Astrocyte (in vitro differentiated cells and primary cell): ENCODE measurements around the gene MYO1E. TPM values are rescaled to one million over a fixed set of nuclear protein-coding genes. Genes with fewer than 3 reads are reported as not detected.

ENCODE experiments used
- DNase-seq: peaks from one replicate; pipeline ENCODE4 v3.0.0-alpha.2; 2010; ENCODE audit warnings: low read depth
- FAIRE-seq: peaks from 2 replicates; lab custom pipeline; 2011; peaks lifted over from hg19 to GRCh38; lab: Jason Lieb, UNC
- H2AFZ ChIP-seq: 2 replicates; pipeline ENCODE4 v1.6.0; 2012; ENCODE audit warnings: low read depth, low read length, inconsistent platforms
- H3K27ac ChIP-seq: 2 replicates; pipeline ENCODE4 v1.5.1; 2011; ENCODE audit warnings: low read depth, low read length, inconsistent platforms
- H3K27me3 ChIP-seq: 2 replicates; pipeline ENCODE4 v1.6.0; 2011; ENCODE audit warnings: low read length, inconsistent platforms; ENCODE audit not compliant: insufficient read depth
- H3K36me3 ChIP-seq: 2 replicates; pipeline ENCODE4 v1.5.1; 2011; ENCODE audit warnings: low read length, inconsistent platforms; ENCODE audit not compliant: insufficient read depth
- H3K4me1 ChIP-seq: 2 replicates; pipeline ENCODE4 v1.5.1; 2011; ENCODE audit warnings: low read length, inconsistent platforms; ENCODE audit not compliant: insufficient read depth
- H3K4me2 ChIP-seq: 2 replicates; pipeline ENCODE4 v1.6.0; 2012; ENCODE audit warnings: low read length, inconsistent platforms
- H3K4me3 ChIP-seq: 2 replicates; pipeline ENCODE4 v1.5.1; 2011; ENCODE audit warnings: low read depth, mild to moderate bottlenecking, low read length, inconsistent platforms; ENCODE audit not compliant: insufficient read depth
- H3K79me2 ChIP-seq: 2 replicates; pipeline ENCODE4 v1.6.0; 2012; ENCODE audit warnings: mild to moderate bottlenecking, low read length, inconsistent platforms; ENCODE audit not compliant: insufficient read depth
- H3K9ac ChIP-seq: 2 replicates; pipeline ENCODE4 v1.6.0; 2012; ENCODE audit warnings: mild to moderate bottlenecking, low read length, inconsistent platforms
- H3K9me3 ChIP-seq: 2 replicates; pipeline ENCODE4 v1.5.1; 2012; ENCODE audit warnings: low read depth, mild to moderate bottlenecking, low read length, inconsistent platforms; ENCODE audit not compliant: insufficient read depth
- H4K20me1 ChIP-seq: 2 replicates; pipeline ENCODE4 v1.6.0; 2012; ENCODE audit warnings: low read length, inconsistent platforms; ENCODE audit not compliant: insufficient read depth
- H3K27ac Mint-ChIP-seq: one replicate; pipeline ENCODE4 v1.8.0; 2021; ENCODE audit warnings: mild to moderate bottlenecking, mixed read lengths; ENCODE audit not compliant: unreplicated experiment
- H3K27me3 Mint-ChIP-seq: one replicate; pipeline ENCODE4 v1.8.0; 2021; ENCODE audit warnings: low read depth, mixed read lengths; ENCODE audit not compliant: unreplicated experiment
- H3K36me3 Mint-ChIP-seq: one replicate; pipeline ENCODE4 v1.8.0; 2021; ENCODE audit warnings: low read depth, mixed read lengths; ENCODE audit not compliant: unreplicated experiment
- H3K4me1 Mint-ChIP-seq: one replicate; pipeline ENCODE4 v1.8.0; 2021; ENCODE audit warnings: low read depth, mixed read lengths; ENCODE audit not compliant: unreplicated experiment
- H3K4me3 Mint-ChIP-seq: one replicate; pipeline ENCODE4 v1.8.0; 2021; ENCODE audit warnings: mild to moderate bottlenecking, moderate library complexity, mixed read lengths; ENCODE audit not compliant: unreplicated experiment
- H3K9me3 Mint-ChIP-seq: one replicate; pipeline ENCODE4 v1.8.0; 2021; ENCODE audit warnings: mild to moderate bottlenecking, mixed read lengths; ENCODE audit not compliant: unreplicated experiment
- CTCF ChIP-seq: IDR thresholded peaks from 2 replicates; pipeline ENCODE4 v1.5.1; 2011; ENCODE audit warnings: low read depth, mild to moderate bottlenecking, inconsistent platforms, low read length, moderate library complexity; ENCODE audit not compliant: insufficient read depth
- EZH2 ChIP-seq: IDR thresholded peaks from 2 replicates; pipeline ENCODE4 v1.6.1; 2012; ENCODE audit warnings: mild to moderate bottlenecking, low read length, inconsistent platforms; ENCODE audit not compliant: insufficient read depth
- total RNA-seq: library from RNA; stranded (reverse); gene quantifications from 2 replicates; pipeline ENCODE4 v1.2.1, GENCODE V29; 2021

Gene MYO1E
- total RNA-seq, 1 donor from 2014 or later: 227 TPM

- H3K27ac ChIP-seq: no peak overlapping the region
- Mint-ChIP-seq H3K27me3 (no peaks in the 10 kb centered on the region), H3K4me1 (peaks cover 6% of the 10 kb centered on the region), H3K27ac (no peak overlapping the region), H3K9me3 (no peaks in the 10 kb centered on the region), H3K36me3 (peaks cover 3% of the 10 kb centered on the region), H3K4me3 (no peak overlapping the region)
- no peaks in the 10 kb centered on the region for H3K36me3 ChIP-seq
- H3K9me3 ChIP-seq: no peaks in the 10 kb centered on the region
- H2AFZ ChIP-seq: no peak overlapping the region
- H4K20me1 ChIP-seq: no peaks in the 10 kb centered on the region
- no peaks in the 10 kb centered on the region for H3K27me3 ChIP-seq
- no peak overlapping the region for H3K4me3 ChIP-seq
- DNase-seq (no peak), FAIRE-seq (no peak)
- H3K9ac ChIP-seq: no peak overlapping the region
- no peak overlapping the region for H3K4me2 ChIP-seq
- H3K4me1 ChIP-seq: no peaks in the 10 kb centered on the region
- no peak for TF ChIP-seq CTCF
- no peak for TF ChIP-seq EZH2
- H3K79me2 ChIP-seq: no peaks in the 10 kb centered on the region
Measured at GRCh38 chr15:59384507-59384906, 11.8 kb upstream of the MYO1E start.

GRCh38 chr15:59380902-59381610 is 8.4 kb upstream of the MYO1E start:
- TF ChIP-seq EZH2 (no peak), CTCF (no peak)
- Histone ChIP-seq H3K4me3 (no peak overlapping the region), H3K9me3 (no peaks in the 10 kb centered on the region), H3K79me2 (no peaks in the 10 kb centered on the region), H3K27me3 (no peaks in the 10 kb centered on the region), H2AFZ (no peak overlapping the region), H3K27ac (no peak overlapping the region), H3K4me2 (no peak overlapping the region), H3K9ac (no peak overlapping the region), H3K4me1 (no peaks in the 10 kb centered on the region), H4K20me1 (no peaks in the 10 kb centered on the region), H3K36me3 (no peaks in the 10 kb centered on the region)
- Mint-ChIP-seq H3K27ac (no peak overlapping the region), H3K27me3 (no peaks in the 10 kb centered on the region), H3K4me1 (peaks cover 3% of the 10 kb centered on the region), H3K9me3 (no peaks in the 10 kb centered on the region), H3K36me3 (peaks cover 3% of the 10 kb centered on the region), H3K4me3 (no peak overlapping the region)
- FAIRE-seq (no peak), DNase-seq (no peak)

GRCh38 chr15:59379531-59379930 is 6.9 kb upstream of the MYO1E start:
- Mint-ChIP-seq H3K27ac (no peak overlapping the region), H3K4me1 (peaks cover 3% of the 10 kb centered on the region), H3K4me3 (no peak overlapping the region), H3K36me3 (peaks cover 3% of the 10 kb centered on the region), H3K9me3 (no peaks in the 10 kb centered on the region), H3K27me3 (no peaks in the 10 kb centered on the region)
- Histone ChIP-seq H2AFZ (no peak overlapping the region), H3K79me2 (peaks cover 2% of the 10 kb centered on the region), H3K27ac (no peak overlapping the region), H3K27me3 (no peaks in the 10 kb centered on the region), H3K9ac (no peak overlapping the region), H3K4me2 (no peak overlapping the region), H3K36me3 (no peaks in the 10 kb centered on the region), H3K4me3 (no peak overlapping the region), H3K4me1 (no peaks in the 10 kb centered on the region), H4K20me1 (no peaks in the 10 kb centered on the region), H3K9me3 (no peaks in the 10 kb centered on the region)
- TF ChIP-seq CTCF (no peak), EZH2 (no peak)
- no peak for DNase-seq
- FAIRE-seq: no peak
